ENCODE measurements around the gene CFAP53.

- peak; percentile 67 for TF ChIP-seq CTCF (conservative IDR thresholded peaks at IDR 0.05; ENCODE audit: low read length)
- no peak for TF ChIP-seq EZH2phosphoT487 (IDR thresholded peaks at IDR 0.05; ENCODE audit: borderline replicate concordance, low read depth, low read length)
Observed at GRCh38 chr18:50218432-50219197, 47.7 kb downstream of the CFAP53 start.
